ENCODE results near the gene PCDHAC2. TPM values are rescaled to one million over a fixed set of nuclear protein-coding genes. Genes with fewer than 3 reads are reported as not detected.

PCDHAC2 gene
- total and polyA plus RNA-seq, 2 of the 4 experiments (the other 2 are of a cell fraction) = not detected

DNA sequence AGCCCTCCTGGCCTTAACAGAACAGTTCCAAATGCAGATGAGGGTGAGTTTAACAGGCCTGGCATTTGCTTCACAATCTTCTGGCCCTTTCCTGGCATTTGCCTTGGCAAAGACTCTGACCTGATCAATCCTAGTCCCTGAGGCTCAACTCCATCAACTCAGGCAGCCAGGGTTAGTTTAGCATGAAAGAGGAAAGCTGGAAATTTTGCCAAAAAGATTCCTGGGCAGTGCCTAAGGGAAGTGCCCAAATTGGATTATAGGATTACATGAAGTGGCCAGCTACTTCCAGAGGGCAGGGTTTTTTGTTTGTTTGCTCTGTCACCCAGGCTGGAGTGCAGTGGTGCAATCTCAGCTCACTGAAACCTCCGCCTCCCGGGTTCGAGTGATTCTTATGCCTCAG, 36.8 kb downstream of the PCDHAC2 start:
- Histone ChIP-seq H3K56ac (ENCODE audit: extremely low read depth, insufficient read depth, low read length) (no peak overlapping the region), H3K36me3 (ENCODE audit: control insufficient read depth, insufficient read depth, low read length) (no peaks in the 10 kb centered on the region), H4K20me1 (ENCODE audit: insufficient read depth, low read length) (no peaks in the 10 kb centered on the region), H3K4ac (ENCODE audit: low read depth, low read length) (no peak overlapping the region), H2AK5ac (ENCODE audit: low read depth, low read length) (no peak overlapping the region), H4K8ac (ENCODE audit: low read depth in 2 of 2, low read length in 2 of 2) (no peak overlapping the region), H2AFZ (replicated peaks; ENCODE audit: low read length, poor library complexity) (no peak overlapping the region), H3K27ac (ENCODE audit: insufficient read depth, low read length) (no peak overlapping the region), H3K4me2 (ENCODE audit: low read depth, low read length) (no peak overlapping the region), H2BK120ac (ENCODE audit: low read depth, low read length) (no peak overlapping the region), H4K91ac (ENCODE audit: insufficient read depth, low read depth, low read length) (no peak overlapping the region), H3K79me1 (ENCODE audit: low read depth in 1 of 2, low read length in 2 of 2) (no peaks in the 10 kb centered on the region), H3K18ac (ENCODE audit: low read depth, low read length) (no peak overlapping the region), H4K5ac (ENCODE audit: low read depth, low read length) (no peak overlapping the region), H2BK15ac (ENCODE audit: low read depth, low read length) (no peak overlapping the region), H2BK20ac (ENCODE audit: low read depth, low read length) (no peak overlapping the region), H3K23ac (ENCODE audit: low read depth, low read length) (no peak overlapping the region), H3K9me1 (ENCODE audit: insufficient read depth, low read length) (no peaks in the 10 kb centered on the region), H3K4me3 (ENCODE audit: insufficient read depth, low read depth, low read length) (no peak overlapping the region), H3K9me3 (ENCODE audit: control insufficient read depth, insufficient read depth, low read length) (peaks cover 18% of the 10 kb centered on the region), H3K14ac (replicated peaks; ENCODE audit: low read depth, low read length) (no peak overlapping the region), H3K27me3 (ENCODE audit: control insufficient read depth, insufficient read depth, low read length) (no peaks in the 10 kb centered on the region), H3K9ac (ENCODE audit: low read depth, low read length) (no peak overlapping the region), H2BK5ac (ENCODE audit: low read depth, low read length, poor library complexity, severe bottlenecking) (no peak overlapping the region), H3K4me1 (ENCODE audit: control insufficient read depth, insufficient read depth, low read length) (no peaks in the 10 kb centered on the region), H2AK9ac (replicated peaks; ENCODE audit: low read depth, low read length, poor library complexity) (no peak overlapping the region)
- dilution Hi-C loops (cut with HindIII; ENCODE audit: low sequenced_read_pairs, unreplicated experiment) = no loop called here
- no CpG with 5 or more reads among the region's 3 CpGs for WGBS, 2 experiments (ENCODE audit: extremely low coverage in 2 of 2, insufficient read length in 1 of 2)
- CTCF ChIA-PET = no interaction called here
- intact Hi-C loops (cut with micrococcal nuclease) = no loop called here
- BruUV-seq (replicated peaks) = no TSS peak
- in situ Hi-C loops (cut with MboI; ENCODE audit: low sequenced_read_pairs) = no loop called here
- DNase-seq (no peak), ATAC-seq (ENCODE audit: low read depth) (no peak)
- POLR2A ChIA-PET (ENCODE audit: unreplicated experiment) = no interaction called here
- no peak for TF ChIP-seq BHLHE40 (IDR thresholded peaks at IDR 0.05; ENCODE audit: low read depth, low read length)
- TF ChIP-seq, protein P1, sequence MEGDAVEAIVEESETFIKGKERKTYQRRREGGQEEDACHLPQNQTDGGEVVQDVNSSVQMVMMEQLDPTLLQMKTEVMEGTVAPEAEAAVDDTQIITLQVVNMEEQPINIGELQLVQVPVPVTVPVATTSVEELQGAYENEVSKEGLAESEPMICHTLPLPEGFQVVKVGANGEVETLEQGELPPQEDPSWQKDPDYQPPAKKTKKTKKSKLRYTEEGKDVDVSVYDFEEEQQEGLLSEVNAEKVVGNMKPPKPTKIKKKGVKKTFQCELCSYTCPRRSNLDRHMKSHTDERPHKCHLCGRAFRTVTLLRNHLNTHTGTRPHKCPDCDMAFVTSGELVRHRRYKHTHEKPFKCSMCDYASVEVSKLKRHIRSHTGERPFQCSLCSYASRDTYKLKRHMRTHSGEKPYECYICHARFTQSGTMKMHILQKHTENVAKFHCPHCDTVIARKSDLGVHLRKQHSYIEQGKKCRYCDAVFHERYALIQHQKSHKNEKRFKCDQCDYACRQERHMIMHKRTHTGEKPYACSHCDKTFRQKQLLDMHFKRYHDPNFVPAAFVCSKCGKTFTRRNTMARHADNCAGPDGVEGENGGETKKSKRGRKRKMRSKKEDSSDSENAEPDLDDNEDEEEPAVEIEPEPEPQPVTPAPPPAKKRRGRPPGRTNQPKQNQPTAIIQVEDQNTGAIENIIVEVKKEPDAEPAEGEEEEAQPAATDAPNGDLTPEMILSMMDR (conservative IDR thresholded peaks at IDR 0.05; ENCODE audit: low read depth, low read length) = no peak

Measured in IMR-90 (cell line).